Daoy (cell line): ENCODE measurements around the gene CTRL. TPM values are rescaled to one million over a fixed set of nuclear protein-coding genes. Genes with fewer than 3 reads are reported as not detected.
A peak's percentile ranks its signal among the peaks of the same experiment; 100 is the strongest.
"Not testable (repeated sequence)": the region's sequence is repeated elsewhere in the genome, so short reads cannot be mapped to it uniquely, and the experiment has no call there.

ENCODE experiments used
- DNase-seq: peaks from one replicate; pipeline ENCODE4 v3.0.0-alpha.2; 2015; ENCODE audit warnings: low read depth
- total RNA-seq: library from RNA; depleted of rRNA; stranded (reverse); fragments of >200 nt; shearing (Covaris generic); gene quantifications from 2 replicates; pipeline ENCODE4 v1.2.3, GENCODE V29; 2014

The CTRL gene
- total RNA-seq, 1 experiment from 2014 or later: 1.6 TPM

- no peak for DNase-seq
These were observed 10.0 kb upstream of the CTRL start for GRCh38 chr16:67941469-67942199.

- DNase-seq: no peak
These were observed 8.9 kb upstream of the CTRL start for GRCh38 chr16:67940446-67941089.

GRCh38 chr16:67939507-67940445 lies 8.1 kb upstream of the CTRL start:
- DNase-seq: no peak

DNA sequence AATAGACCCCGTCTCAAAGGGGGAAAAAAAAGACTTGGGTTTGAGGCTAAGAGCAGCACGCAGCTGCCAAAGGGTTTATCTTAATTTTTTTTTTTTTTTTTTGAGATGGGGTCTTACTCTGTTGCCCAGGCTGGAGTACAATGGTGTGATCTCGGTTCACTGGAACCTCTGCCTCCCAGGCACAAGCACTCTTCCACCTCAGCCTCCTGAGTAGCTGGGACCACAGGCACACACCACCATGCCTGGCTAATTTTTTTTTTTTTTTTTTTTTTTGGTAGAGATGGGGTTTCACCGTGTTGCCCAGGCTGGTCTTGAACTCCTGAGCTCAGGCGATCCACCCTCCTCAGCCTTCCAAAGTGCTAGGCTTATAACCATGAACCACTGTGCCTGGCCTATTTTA lies 6.1 kb upstream of the CTRL start:
- DNase-seq: not testable (repeated sequence)

DNA sequence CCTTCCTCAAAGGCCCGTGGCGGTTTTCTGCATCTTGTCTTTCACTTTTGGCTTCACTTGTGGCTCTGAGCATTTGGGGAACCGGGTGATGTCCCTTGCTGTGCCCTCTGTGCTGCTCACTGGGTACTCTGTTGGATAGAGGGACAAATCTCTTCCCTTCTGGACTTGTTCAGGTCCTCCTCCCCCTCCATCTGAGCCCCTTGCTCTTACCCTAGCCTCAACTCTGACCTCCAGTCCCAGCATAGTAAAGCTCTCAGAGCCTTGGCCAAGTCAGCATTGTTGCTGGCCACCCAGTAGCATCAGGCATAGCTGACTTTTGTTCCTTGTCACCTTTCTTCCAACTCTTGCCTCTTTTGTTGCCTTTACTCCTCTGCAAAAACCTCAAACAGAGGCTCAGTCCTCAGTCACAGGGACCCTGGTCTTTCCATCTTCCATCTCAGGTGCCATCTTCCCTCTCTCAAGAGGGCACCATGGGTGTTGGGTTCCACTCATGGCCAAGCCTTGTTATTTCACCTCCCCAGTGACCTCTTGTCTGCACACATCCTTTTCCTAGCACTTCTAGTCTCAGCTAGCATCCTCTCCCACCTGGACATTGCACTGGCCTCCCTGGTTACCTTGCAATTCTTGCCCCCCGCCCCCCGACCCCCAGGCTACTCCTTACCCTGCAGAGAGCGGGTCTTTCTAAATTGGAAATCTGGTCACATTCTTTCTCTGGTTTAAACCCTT lies 5.4 kb upstream of the CTRL start:
- no peak for DNase-seq

DNA sequence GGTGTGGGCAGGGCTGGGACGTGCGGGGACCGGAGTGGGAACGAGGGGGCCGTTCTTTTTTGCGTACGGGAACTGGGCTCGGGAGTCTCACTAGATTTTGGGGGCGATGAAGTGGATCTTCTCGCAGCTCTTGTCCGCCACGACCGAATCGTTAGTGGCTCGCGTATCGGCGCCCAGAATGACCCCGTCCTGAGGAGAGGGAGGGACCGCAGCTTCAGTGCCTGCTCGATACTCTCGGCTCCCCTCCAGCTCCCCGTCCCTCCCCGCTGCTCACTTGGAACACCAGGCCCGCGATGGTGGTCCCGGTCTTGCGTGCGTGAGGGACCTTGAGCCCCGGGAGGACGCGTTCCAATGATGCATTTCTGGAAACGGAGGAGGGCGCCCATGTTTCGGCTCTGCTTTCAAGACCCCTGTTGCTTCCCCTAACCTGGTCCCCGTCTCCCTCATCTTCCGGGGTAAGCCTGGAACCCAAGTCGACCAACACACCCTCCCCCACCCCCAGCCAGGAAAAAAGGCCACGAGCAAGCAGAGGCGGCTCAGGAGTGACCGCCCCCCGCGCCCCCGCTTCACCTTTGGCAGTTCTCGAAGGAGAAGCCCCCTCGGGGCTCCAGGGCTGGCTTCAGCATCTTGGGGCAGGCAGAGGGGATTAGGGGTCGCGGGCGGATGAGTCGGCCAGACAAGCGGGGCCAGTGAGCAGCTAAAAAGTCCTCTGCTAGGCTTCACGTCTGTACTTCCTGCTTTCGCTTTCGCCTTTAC lies 4.6 kb upstream of the CTRL start, which contains the start of gene PSMB10:
PSMB10 (minus strand) TSS at position 727 of the 756 bp plus-strand sequence; CDS start at position 626, 101 bp downstream.
- DNase-seq: peak; percentile 74

GRCh38 chr16:67935402-67936123 lies 3.9 kb upstream of the CTRL start:
- DNase-seq: peak; percentile 95

DNA sequence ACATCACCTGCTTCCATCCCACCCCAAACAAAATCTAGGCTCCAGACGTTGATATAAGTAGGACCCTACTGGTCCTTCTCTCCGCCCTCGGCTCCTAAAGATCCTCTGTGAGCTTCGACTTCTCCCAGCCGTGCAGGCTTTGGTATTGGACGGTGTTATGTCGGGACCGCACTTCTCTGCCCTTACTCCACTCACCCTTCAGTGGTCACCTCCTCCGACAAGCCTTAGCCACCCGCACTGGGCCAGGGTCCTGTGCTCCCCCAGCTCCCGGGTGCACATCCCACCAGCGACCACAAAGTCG lies 3.4 kb upstream of the CTRL start:
- DNase-seq: no peak

DNA sequence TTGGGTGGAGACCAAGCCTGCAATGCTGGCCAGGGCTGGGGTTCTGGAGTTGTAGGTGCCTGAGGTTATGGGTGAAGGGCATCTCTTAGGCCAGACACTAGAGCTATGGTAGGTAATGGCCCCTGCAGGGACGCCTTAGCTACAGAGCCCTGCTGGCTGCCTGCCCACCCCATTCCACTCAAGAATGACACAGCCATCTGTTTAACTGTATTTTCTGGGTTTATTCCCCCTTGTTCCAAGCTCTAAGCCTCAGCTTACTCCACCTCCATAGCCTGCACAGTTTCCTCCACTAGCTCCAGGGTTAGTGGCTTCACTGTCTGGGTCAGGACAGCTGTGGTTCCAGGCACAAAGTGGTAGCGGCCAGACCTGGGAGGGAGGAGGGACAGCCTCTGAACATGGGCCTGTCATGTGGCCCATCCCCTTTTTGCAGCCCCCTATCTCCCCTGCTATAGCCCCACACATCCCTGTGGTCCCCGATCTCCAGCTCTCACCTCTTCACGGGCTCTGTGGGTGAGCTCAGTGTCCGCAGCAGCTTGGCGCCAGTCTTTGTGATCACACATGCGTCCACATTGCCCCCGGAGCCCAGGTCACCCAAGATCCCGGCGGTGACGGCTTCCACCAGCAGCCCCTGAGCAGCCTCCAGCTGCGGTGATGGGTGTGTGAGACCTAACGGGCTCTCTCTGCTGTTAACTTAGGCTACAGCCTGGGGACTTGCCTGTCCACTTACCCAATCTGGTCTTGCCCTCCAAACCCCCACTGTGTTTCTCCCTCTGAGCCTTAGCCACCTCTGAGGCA lies 2.8 kb upstream of the CTRL start:
- no peak for DNase-seq

DNA sequence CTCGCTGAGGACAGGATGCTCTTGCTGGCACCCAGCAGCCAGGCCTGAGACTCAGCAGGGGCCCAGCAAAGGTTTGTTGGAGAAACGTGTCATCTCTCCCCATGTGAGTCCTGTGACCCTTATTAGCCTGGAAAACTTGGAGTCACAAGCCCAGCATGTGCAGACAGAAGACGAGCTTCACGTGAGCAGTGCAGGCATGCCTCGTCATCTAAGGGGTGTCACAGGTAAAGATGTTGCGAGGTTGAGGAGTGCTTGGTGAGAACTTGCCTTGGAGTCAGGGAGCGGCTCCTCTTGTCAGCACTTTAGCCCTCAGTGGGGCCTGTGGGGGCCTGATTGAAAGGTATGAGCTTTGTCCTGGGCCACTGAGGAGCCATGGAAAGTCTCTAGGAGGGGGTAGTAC lies 2.1 kb upstream of the CTRL start:
- no peak for DNase-seq

GRCh38 chr16:67932462-67932840 lies 789 bp upstream of the CTRL start:
- no peak for DNase-seq

DNA sequence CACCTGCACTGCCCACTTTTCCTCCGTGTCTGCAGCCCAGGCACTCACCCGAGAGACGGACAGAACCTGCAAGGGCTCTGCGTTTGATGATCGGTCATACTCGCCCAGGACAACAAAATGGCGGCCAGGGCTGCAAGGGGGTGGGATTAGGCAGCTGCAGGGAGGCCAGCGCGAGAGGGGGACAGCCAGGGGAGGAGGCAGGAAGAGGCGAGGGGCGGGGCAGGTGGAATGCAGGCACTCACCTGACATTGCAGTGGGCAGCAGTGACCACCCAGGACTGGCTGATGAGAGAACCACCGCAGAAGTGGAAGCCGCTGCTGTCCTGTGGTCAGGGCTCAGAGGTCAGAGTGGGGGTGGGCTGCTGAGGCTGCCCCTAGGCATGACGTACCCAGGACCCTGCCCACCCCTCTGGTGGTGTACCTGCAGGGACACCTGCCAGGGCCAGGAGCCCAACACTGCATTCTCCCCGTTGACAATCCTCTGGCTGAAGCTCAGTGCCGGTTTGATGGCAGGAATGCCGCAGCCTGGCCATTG lies 917 bp downstream of the CTRL start:
- DNase-seq: no peak

GRCh38 chr16:67930191-67930590 lies 1.5 kb downstream of the CTRL start:
- DNase-seq: no peak

DNA sequence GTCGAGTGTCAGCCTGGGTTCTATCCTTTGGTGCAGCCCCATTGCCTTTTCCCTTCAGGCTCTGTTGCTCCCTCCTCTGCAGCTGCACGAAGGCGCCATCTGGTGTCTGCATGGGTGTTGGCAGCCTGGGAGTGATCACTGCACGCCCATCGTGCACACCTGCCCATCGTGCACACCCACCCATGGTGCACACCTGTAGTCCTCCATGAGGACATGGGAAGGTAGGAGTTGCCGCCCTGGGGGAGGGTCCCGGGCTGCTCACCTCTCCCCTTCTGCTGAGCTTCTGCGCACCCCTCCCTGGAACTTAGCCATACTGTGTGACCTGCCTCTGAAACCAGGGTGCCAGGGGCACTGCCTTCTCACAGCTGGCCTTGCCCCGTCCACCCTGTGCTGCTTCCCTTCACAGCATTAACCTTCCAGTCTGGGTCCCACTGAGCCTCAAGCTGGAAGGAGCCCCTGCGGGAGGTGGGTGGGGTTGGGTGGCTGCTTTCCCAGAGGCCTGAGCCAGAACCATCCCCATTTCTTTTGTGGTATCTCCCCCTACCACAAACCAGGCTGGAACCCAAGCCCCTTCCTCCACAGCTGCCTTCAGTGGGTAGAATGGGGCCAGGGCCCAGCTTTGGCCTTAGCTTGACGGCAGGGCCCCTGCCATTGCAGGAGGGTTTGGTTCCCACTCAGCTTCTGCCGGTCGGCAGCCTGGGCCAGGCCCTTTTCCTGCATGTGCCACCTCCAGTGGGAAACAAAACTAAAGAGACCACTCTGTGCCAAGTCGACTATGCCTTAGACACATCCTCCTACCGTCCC lies 2.9 kb downstream of the CTRL start:
- DNase-seq: peak; percentile 69

DNA sequence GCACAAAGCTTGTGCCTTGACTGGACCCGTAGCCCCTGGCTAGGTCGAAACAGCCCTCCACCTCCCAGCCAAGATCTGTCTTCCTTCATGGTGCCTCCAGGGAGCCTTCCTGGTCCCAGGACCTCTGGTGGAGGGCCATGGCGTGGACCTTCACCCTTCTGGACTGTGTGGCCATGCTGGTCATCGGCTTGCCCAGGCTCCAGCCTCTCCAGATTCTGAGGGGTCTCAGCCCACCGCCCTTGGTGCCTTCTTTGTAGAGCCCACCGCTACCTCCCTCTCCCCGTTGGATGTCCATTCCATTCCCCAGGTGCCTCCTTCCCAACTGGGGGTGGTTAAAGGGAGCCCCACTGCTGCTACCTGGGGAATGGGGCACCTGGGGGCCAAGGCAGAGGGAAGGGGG lies 3.5 kb downstream of the CTRL start:
- no peak for DNase-seq

- no peak for DNase-seq
These were observed 4.3 kb downstream of the CTRL start for GRCh38 chr16:67927131-67927941.

DNA sequence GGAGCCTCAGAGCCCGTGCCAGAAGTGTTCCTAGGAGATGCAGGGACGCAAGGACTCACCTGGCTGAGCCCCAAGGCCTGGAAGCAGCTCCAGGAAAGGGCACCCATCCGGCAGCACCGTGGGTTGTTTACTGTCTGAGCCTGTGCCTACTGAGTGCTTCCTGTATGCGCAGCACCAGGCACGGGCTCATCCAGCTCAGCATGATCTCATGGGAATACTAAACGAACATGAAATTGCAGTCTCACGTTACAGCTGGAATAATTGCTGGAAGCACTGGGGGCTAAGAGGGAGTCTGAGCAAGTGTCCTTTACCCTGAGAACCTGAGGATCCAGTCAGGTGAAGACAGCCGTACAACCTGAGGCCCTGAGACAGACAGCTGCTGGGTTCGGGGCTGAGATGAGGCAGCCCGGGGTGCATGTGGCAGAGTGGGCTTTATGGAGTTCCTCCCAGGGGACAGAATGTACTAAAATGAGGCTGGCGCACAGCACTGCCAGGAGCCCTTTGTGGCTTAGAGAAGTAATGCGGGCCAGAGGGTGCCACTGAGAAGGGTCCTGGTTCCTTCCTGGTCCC lies 5.4 kb downstream of the CTRL start:
- peak; percentile 50 for DNase-seq
